ENCODE data around the gene TSPOAP1. TPM values are rescaled to one million over a fixed set of nuclear protein-coding genes. Genes with fewer than 3 reads are reported as not detected.

TSPOAP1 gene
- total RNA-seq, 2 experiments from 2014 or later, result 13.7 to 15.4 TPM

GRCh38 chr17:58302919-58303585, 25.5 kb downstream of the TSPOAP1 start:
- Mint-ChIP-seq H3K36me3 (peaks cover 5% of the 10 kb centered on the region), H3K27ac (no peak overlapping the region), H3K4me3 (no peak overlapping the region), H3K9me3 (no peaks in the 10 kb centered on the region), H3K4me1 (peaks cover 4% of the 10 kb centered on the region), H3K27me3 (no peaks in the 10 kb centered on the region)
- no peak for DNase-seq

GRCh38 chr17:58302171-58302918, 26.2 kb downstream of the TSPOAP1 start:
- Mint-ChIP-seq H3K4me3 (no peak overlapping the region), H3K27me3 (no peaks in the 10 kb centered on the region), H3K4me1 (peaks cover 4% of the 10 kb centered on the region), H3K9me3 (no peaks in the 10 kb centered on the region), H3K36me3 (peaks cover 5% of the 10 kb centered on the region), H3K27ac (no peak overlapping the region)
- DNase-seq, result no peak

DNA sequence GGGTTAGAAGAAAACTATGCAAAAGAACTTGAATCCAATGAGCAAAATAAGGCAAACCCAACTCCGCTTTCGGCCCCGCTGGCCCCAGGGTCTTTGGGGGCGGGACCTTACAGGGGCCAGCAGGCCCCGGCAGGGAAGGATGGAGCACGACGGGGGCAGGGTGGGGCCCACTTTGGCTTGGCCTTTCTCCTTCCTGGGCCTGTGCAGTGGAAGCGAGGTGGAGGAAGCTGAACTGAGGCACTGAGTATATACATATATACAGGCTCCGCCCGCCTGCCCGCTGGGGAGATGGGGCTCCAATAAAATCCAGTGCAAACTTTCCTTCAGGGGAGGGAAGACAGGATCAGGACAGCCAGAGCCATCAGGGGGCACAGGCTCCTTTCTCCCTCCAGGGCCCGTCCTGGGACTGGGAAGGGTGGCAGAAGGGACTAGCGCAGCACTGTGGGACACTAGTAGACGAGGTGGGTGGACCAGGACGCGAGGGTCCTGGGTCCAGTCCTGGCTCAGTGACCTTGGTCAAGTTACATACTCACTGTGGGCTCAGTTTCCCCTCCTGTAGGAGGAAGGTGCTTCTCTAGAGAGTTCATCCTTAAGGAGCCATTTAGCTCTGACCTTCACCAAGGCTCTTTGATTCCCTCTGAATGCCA, 27.0 kb downstream of the TSPOAP1 start:
- peaks cover 4% of the 10 kb centered on the region for H3K4me1 Mint-ChIP-seq
- no peak for DNase-seq

DNA sequence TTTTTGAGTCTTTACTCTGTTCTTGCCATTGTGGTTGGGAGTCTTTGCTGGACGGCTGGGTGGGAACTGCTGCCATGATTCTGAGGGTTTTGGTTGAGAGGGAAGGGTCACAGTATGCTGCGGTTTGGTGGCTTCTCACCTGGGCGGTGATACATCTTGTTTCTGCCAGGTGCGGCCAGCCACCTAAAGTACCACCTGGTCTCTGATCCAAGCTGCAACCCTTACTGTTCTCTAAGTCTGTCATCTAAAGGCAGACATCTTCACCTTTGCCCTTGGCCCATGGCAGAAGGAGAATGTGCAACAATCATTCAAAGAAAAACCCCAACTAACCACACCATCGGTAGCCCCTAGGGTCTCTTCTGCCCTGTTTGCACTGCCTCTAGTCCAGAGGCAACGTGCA, 28.3 kb downstream of the TSPOAP1 start:
- Mint-ChIP-seq H3K27ac (no peak overlapping the region), H3K4me3 (no peak overlapping the region), H3K36me3 (peaks cover 5% of the 10 kb centered on the region), H3K27me3 (no peaks in the 10 kb centered on the region), H3K4me1 (peaks cover 4% of the 10 kb centered on the region), H3K9me3 (no peaks in the 10 kb centered on the region)
- no peak for DNase-seq

More for the DNA sequence above, 27.0 kb downstream of the TSPOAP1 start:
- H3K27ac Mint-ChIP-seq, result no peak overlapping the region
- no peaks in the 10 kb centered on the region for H3K9me3 Mint-ChIP-seq
- peaks cover 5% of the 10 kb centered on the region for H3K36me3 Mint-ChIP-seq
- H3K4me3 Mint-ChIP-seq, result no peak overlapping the region
- no peaks in the 10 kb centered on the region for H3K27me3 Mint-ChIP-seq

- no peaks in the 10 kb centered on the region for H3K4me1 Mint-ChIP-seq
Measured at GRCh38 chr17:58294034-58294433, 34.6 kb downstream of the TSPOAP1 start.

DNA sequence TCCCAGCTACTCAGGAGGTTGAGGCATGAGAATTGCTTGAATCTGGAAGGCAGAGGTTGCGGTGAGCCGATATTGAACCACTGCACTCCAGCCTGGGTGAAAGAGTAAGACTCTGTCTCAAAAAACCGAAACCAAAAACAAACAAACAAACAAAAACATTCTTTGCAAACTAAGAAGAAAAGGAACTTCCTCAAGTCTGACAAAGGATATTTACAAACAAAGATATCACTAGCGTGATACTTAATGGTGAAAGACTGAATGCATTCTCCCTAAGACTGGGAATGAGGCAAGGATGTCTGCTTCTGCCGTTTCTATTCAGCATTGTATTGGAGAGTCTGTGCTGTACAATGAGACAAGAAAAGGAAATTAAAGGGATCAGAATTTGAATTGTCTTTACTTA, 37.3 kb downstream of the TSPOAP1 start:
- no peaks in the 10 kb centered on the region for H3K4me1 Mint-ChIP-seq
- no peak overlapping the region for H3K27ac Mint-ChIP-seq
- H3K36me3 Mint-ChIP-seq, result no peaks in the 10 kb centered on the region
- H3K9me3 Mint-ChIP-seq, result peaks cover 1% of the 10 kb centered on the region
- no peak overlapping the region for H3K4me3 Mint-ChIP-seq
- H3K27me3 Mint-ChIP-seq, result peaks cover 26% of the 10 kb centered on the region
- no peak for DNase-seq

More at GRCh38 chr17:58294034-58294433, 34.6 kb downstream of the TSPOAP1 start:
- H3K27me3 Mint-ChIP-seq, result peaks cover 16% of the 10 kb centered on the region
- no peaks in the 10 kb centered on the region for H3K36me3 Mint-ChIP-seq
- H3K27ac Mint-ChIP-seq, result no peak overlapping the region
- DNase-seq, result no peak
- no peak overlapping the region for H3K4me3 Mint-ChIP-seq
- peaks cover 1% of the 10 kb centered on the region for H3K9me3 Mint-ChIP-seq

DNA sequence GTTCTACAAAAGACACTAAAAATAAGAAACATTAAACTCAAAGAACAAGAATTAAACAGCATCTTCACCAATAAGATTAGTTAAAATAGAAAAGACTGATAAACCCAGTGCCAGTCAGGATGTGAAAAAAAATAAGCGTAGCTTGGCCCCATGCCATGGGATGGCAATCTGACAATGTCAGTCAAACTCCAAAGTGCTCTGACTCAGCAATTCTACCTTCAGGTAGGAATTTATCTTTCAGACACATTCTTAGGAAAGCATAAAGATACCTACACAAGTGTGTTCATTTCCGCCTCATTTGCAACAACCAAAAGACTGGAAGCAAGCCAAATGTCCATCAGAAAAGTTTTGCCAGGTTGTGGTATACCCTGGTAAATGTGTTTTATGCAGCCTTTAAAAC, 38.7 kb downstream of the TSPOAP1 start:
- Mint-ChIP-seq H3K4me3 (no peak overlapping the region), H3K4me1 (no peaks in the 10 kb centered on the region), H3K27me3 (peaks cover 27% of the 10 kb centered on the region), H3K9me3 (peaks cover 1% of the 10 kb centered on the region), H3K27ac (no peak overlapping the region), H3K36me3 (no peaks in the 10 kb centered on the region)
- no peak for DNase-seq

DNA sequence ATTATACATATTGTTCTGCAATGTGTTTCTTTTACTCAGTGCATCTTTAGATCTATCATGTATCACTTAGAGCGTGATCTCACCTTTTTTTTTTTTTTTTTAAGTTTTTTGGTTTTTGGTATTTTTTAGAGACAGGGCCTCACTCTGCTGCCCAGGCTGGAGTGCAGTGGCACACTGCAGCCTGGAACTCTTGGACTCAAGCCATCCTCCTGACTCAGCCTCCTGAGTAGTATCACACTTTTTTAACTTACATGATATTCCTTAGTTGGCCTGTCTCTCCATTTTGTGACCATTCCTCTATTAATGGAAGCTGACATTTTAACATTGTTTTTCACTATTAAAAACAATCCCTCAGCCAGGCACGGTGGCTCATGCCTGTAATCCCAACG, 43.2 kb downstream of the TSPOAP1 start:
- H3K27ac Mint-ChIP-seq, result no peak overlapping the region
- H3K9me3 Mint-ChIP-seq, result no peaks in the 10 kb centered on the region
- DNase-seq, result no peak
- no peaks in the 10 kb centered on the region for H3K36me3 Mint-ChIP-seq
- H3K4me3 Mint-ChIP-seq, result no peak overlapping the region
- H3K4me1 Mint-ChIP-seq, result no peaks in the 10 kb centered on the region
- peaks cover 30% of the 10 kb centered on the region for H3K27me3 Mint-ChIP-seq

GRCh38 chr17:58284613-58285421, 43.8 kb downstream of the TSPOAP1 start:
- Mint-ChIP-seq H3K9me3 (no peaks in the 10 kb centered on the region), H3K36me3 (no peaks in the 10 kb centered on the region), H3K4me1 (peaks cover 2% of the 10 kb centered on the region), H3K27ac (no peak overlapping the region), H3K4me3 (no peak overlapping the region), H3K27me3 (peaks cover 32% of the 10 kb centered on the region)
- DNase-seq, result no peak

GRCh38 chr17:58283674-58284612, 44.7 kb downstream of the TSPOAP1 start:
- H3K36me3 Mint-ChIP-seq, result no peaks in the 10 kb centered on the region
- peaks cover 5% of the 10 kb centered on the region for H3K4me1 Mint-ChIP-seq
- DNase-seq, result no peak

GRCh38 chr17:58282442-58282841, 46.2 kb downstream of the TSPOAP1 start:
- peaks cover 47% of the 10 kb centered on the region for H3K27me3 Mint-ChIP-seq
- H3K27ac Mint-ChIP-seq, result no peak overlapping the region
- no peak for DNase-seq
- peaks cover 5% of the 10 kb centered on the region for H3K4me1 Mint-ChIP-seq
- H3K36me3 Mint-ChIP-seq, result no peaks in the 10 kb centered on the region
- H3K4me3 Mint-ChIP-seq, result no peak overlapping the region
- H3K9me3 Mint-ChIP-seq, result no peaks in the 10 kb centered on the region

More at GRCh38 chr17:58283674-58284612, 44.7 kb downstream of the TSPOAP1 start:
- Mint-ChIP-seq H3K27ac (no peak overlapping the region), H3K9me3 (no peaks in the 10 kb centered on the region), H3K4me3 (no peak overlapping the region), H3K27me3 (peaks cover 37% of the 10 kb centered on the region)

DNA sequence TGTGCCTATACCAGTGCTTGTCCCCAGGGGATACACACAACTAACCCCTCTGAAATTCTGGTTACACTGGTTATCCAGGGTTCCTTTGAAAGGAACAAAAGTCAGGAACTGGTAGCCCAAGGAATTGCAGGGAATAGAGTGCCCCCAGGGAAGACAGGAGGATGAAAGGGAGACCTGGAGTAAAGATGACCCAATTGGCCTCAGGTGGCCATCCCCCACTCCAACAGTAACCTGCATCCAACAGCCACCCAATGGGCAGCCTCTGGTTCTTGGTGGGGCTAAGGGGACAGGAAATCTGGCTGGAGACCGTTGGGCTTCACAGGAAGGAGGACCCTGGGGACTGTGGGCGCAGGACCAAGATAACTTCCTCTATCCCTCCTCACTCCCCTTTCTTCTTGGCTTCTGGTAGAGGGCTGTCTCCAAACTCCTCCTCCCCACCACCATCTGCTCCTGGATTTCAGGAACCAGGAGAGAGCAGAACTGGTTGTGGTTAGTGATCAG, 47.0 kb downstream of the TSPOAP1 start:
- Mint-ChIP-seq H3K27me3 (peaks cover 42% of the 10 kb centered on the region), H3K4me1 (peaks cover 5% of the 10 kb centered on the region), H3K27ac (no peak overlapping the region), H3K9me3 (no peaks in the 10 kb centered on the region), H3K4me3 (no peak overlapping the region), H3K36me3 (no peaks in the 10 kb centered on the region)
- DNase-seq, result no peak

DNA sequence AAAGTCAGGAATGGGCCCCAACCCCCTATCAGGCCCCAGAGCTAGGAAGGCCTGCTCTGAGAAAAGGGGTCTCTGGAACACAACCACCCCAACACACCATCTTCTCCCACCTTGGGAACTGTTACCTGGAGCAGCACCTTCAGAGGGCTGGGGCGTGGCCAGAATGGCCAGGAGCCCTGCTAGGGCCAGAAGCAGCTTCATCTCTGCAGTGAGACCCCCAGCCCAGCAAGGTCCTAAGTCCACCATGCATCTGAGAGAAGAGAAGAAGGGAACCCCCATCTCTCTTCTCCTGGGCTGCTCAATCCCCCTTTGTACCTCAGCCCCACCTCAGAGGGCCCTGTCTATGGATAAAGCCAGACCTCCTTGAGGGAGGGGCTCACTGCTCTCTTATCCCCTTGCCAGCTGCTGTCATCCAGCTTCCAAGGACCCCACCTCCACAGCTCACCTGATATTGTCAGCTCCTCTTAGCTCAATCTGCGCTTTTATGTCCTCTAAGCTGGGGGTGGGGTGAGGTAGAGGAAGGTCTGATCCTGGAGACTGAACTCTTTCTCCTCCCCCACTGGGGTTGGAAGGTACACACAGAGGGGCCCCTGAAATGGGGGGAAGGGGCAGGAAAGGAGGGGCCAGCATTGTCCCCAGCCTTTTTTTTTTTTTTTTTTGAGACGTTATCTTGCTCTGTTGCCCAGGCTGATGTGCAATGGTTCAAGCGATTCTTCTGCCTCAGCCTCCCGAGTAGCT, 47.9 kb downstream of the TSPOAP1 start, which contains the start of gene MPO:
TSS of gene MPO (minus strand) at position 456 of the 738 bp plus-strand sequence. CDS start at position 279, 177 bp downstream.
- Mint-ChIP-seq H3K4me1 (peaks cover 5% of the 10 kb centered on the region), H3K27me3 (peaks cover 46% of the 10 kb centered on the region), H3K27ac (no peak within 1 kb of the TSS), H3K4me3 (no peak within 1 kb of the TSS), H3K9me3 (no peaks in the 10 kb centered on the region), H3K36me3 (no peaks in the 10 kb centered on the region)
- DNase-seq, result no peak

Measured in activated naive CD8-positive, alpha-beta T cell treated with anti-CD3 and anti-CD28 coated beads for 36 hours (primary cell).